T-cell (primary cell): Measurements from ENCODE around the gene MAB21L4. TPM values are rescaled to one million over a fixed set of nuclear protein-coding genes. Genes with fewer than 3 reads are reported as not detected.
A peak's percentile ranks its signal among the peaks of the same experiment; 100 is the strongest.

Source experiments
- ATAC-seq, 4 experiments: fragments of 200-7000 bp in 3 of 4; fragments of 150-1000 bp in 1 of 4; cut with Tn5 transposase; replicated peaks in 1 of 4; 1 replicate in 3 of 4; 2 replicates in 1 of 4; pipeline ENCODE4 v1.10.0; 2021; ENCODE audit warnings: moderate library complexity in 3 of 4, mild to moderate bottlenecking in 2 of 4, moderate number of reproducible peaks in 1 of 4
- CTCF ChIA-PET, 2 donors: fragments of 300-600 bp; sonication (Branson Sonifier 250); formaldehyde crosslinking; loops; one replicate each; lab custom pipeline; 2022; ENCODE audit warnings: antibody characterized with exemption in 2 of 2; lab: Charles Lee
- POLR2A ChIA-PET, 2 donors: fragments of 300-600 bp; sonication (Branson Sonifier 250); formaldehyde crosslinking; loops; one replicate each; lab custom pipeline; 2022; ENCODE audit warnings: antibody characterized with exemption in 2 of 2; lab: Charles Lee
- DNase-seq, 35 experiments: peaks; one replicate each; pipeline versions ENCODE4 v3.0.0 to v3.0.0-alpha.2; 2013 to 2023
- H3K27ac ChIP-seq: one replicate; pipeline ENCODE4 v1.5.1; 2013; ENCODE audit warnings: low read length
- H3K27me3 ChIP-seq, 2 experiments: replicated peaks in 1 of 2; 1 replicate in 1 of 2; 2 replicates in 1 of 2; pipeline versions ENCODE4 v1.6.1 to v1.7.0; 2013; ENCODE audit warnings: low read length in 1 of 2, mixed read lengths in 1 of 2; ENCODE audit not compliant: control insufficient read depth in 2 of 2, insufficient read depth in 2 of 2; ENCODE audit errors: extremely low read depth in 1 of 2
- H3K36me3 ChIP-seq, 2 donors: 1 replicate in 1 of 2; 2 replicates in 1 of 2; pipeline versions ENCODE4 v1.6.1 to v1.7.0; 2013; ENCODE audit warnings: low read length in 1 of 2; ENCODE audit not compliant: control insufficient read depth in 2 of 2, insufficient read depth in 1 of 2; ENCODE audit errors: extremely low read depth in 1 of 2
- H3K4me1 ChIP-seq, 2 experiments: 1 replicate in 1 of 2; 2 replicates in 1 of 2; pipeline versions ENCODE4 v1.6.1 to v1.7.0; 2013; ENCODE audit warnings: low read length in 2 of 2, mixed read lengths in 1 of 2; ENCODE audit not compliant: insufficient read depth in 2 of 2, control insufficient read depth in 1 of 2; ENCODE audit errors: extremely low read depth in 1 of 2
- H3K4me3 ChIP-seq, 2 donors: 1 replicate in 1 of 2; 2 replicates in 1 of 2; pipeline versions ENCODE4 v1.5.1 to v1.7.0; 2013; ENCODE audit warnings: mild to moderate bottlenecking in 2 of 2, low read length in 1 of 2, moderate library complexity in 1 of 2; ENCODE audit not compliant: control insufficient read depth in 1 of 2; ENCODE audit errors: extremely low read depth in 1 of 2
- H3K9me3 ChIP-seq: 2 replicates; pipeline ENCODE4 v1.7.0; 2013
- H3K27ac Mint-ChIP-seq, 2 donors: one replicate each; pipeline ENCODE4 v1.8.0; 2020 to 2021; ENCODE audit warnings: mild to moderate bottlenecking in 2 of 2, mixed read lengths in 2 of 2
- H3K27me3 Mint-ChIP-seq, 2 donors: one replicate each; pipeline ENCODE4 v1.8.0; 2021 to 2022; ENCODE audit warnings: mixed read lengths in 2 of 2
- H3K36me3 Mint-ChIP-seq: one replicate; pipeline ENCODE4 v1.8.0; 2021; ENCODE audit warnings: mixed read lengths
- H3K4me1 Mint-ChIP-seq, 3 donors: one replicate each; pipeline ENCODE4 v1.8.0; 2020 to 2022; ENCODE audit warnings: mixed read lengths in 3 of 3, mild to moderate bottlenecking in 1 of 3
- H3K4me3 Mint-ChIP-seq, 3 donors: one replicate each; pipeline ENCODE4 v1.8.0; 2020 to 2022; ENCODE audit warnings: mild to moderate bottlenecking in 3 of 3, mixed read lengths in 3 of 3, moderate library complexity in 3 of 3
- H3K9me3 Mint-ChIP-seq, 3 donors: one replicate each; pipeline ENCODE4 v1.8.0; 2020 to 2022; ENCODE audit warnings: mixed read lengths in 3 of 3
- WGBS: methylation state at CpG from one replicate; pipeline ENCODE4 v1.1.5; 2013; ENCODE audit warnings: missing lambda C conversion rate; ENCODE audit not compliant: insufficient coverage; 5-methylcytosine and 5-hydroxymethylcytosine counted together
- total RNA-seq, 35 experiments: library from RNA in 6 of 35; stranded (reverse) in 6 of 35; fragments of 120-200 nt in 1 of 35; gene quantifications; one replicate each; pipeline versions ENCODE4 v1.2.1 to v1.2.4 and lab custom pipeline; 2013 to 2026

Gene MAB21L4
- total RNA-seq, 5 donors from 2014 or later (not counting 1 experiment from before 2014, with no cell fraction given) = not detected

GRCh38 chr2:240925568-240926515 is 29.9 kb upstream of the MAB21L4 start:
- 85% methylated on average over 22 of the region's 29 CpGs for WGBS
- peaks cover 0 to 26% of the 10 kb centered on the region in 2 experiments for H3K27me3 ChIP-seq
- no peak for ATAC-seq
- H3K27me3 Mint-ChIP-seq = peaks cover 0 to 3% of the 10 kb centered on the region in 2 donors
- no peaks in the 10 kb centered on the region for H3K36me3 ChIP-seq
- ChIA-PET POLR2A (no interaction called here), CTCF (no interaction called here)
- no peaks in the 10 kb centered on the region for H3K4me1 ChIP-seq
- no peaks in the 10 kb centered on the region for H3K9me3 ChIP-seq
- no peaks in the 10 kb centered on the region for H3K9me3 Mint-ChIP-seq
- no peak overlapping the region for H3K27ac Mint-ChIP-seq
- peak in 4 of 35 experiments; percentile 2 to 3 (median 2) for DNase-seq
- no peaks in the 10 kb centered on the region for H3K36me3 Mint-ChIP-seq
- H3K27ac ChIP-seq = no peak overlapping the region
- no peak overlapping the region for H3K4me3 Mint-ChIP-seq
- no peaks in the 10 kb centered on the region for H3K4me1 Mint-ChIP-seq
- H3K4me3 ChIP-seq = no peak overlapping the region

DNA sequence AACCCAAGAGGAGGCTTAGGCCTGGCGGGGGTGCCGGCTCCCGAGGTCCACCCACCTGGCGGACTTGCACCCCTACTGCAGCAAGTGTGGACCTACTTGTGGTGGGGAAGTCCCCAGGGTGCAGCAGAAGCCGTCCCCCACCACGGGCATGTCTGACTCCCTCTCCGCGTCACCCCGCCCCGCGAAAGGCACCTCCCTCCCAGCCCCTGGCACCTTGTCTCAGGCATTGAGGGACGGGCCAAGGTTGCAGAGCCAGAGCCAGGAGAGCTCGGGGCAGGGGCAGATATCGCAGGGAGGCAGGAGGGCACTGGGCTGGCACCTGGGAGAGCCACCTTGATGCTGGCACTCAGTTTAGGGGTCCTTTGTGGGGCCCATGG is 29.2 kb upstream of the MAB21L4 start:
- H3K4me1 ChIP-seq = no peaks in the 10 kb centered on the region
- peak in 4 of 35 experiments; percentile 1 to 15 (median 8) for DNase-seq
- Mint-ChIP-seq H3K9me3 (no peaks in the 10 kb centered on the region), H3K27me3 (peaks cover 0 to 3% of the 10 kb centered on the region in 2 donors), H3K36me3 (no peaks in the 10 kb centered on the region), H3K4me1 (no peaks in the 10 kb centered on the region), H3K27ac (no peak overlapping the region), H3K4me3 (no peak overlapping the region)
- no peaks in the 10 kb centered on the region for H3K36me3 ChIP-seq
- H3K9me3 ChIP-seq = no peaks in the 10 kb centered on the region
- CTCF ChIA-PET = no interaction called here
- no peak overlapping the region for H3K27ac ChIP-seq
- POLR2A ChIA-PET = no interaction called here
- H3K4me3 ChIP-seq = no peak overlapping the region
- peaks cover 0 to 20% of the 10 kb centered on the region in 2 experiments for H3K27me3 ChIP-seq
- 61% methylated on average over 8 of the region's 14 CpGs for WGBS
- peak in 2 of 4 experiments; percentile 15 to 42 for ATAC-seq

DNA sequence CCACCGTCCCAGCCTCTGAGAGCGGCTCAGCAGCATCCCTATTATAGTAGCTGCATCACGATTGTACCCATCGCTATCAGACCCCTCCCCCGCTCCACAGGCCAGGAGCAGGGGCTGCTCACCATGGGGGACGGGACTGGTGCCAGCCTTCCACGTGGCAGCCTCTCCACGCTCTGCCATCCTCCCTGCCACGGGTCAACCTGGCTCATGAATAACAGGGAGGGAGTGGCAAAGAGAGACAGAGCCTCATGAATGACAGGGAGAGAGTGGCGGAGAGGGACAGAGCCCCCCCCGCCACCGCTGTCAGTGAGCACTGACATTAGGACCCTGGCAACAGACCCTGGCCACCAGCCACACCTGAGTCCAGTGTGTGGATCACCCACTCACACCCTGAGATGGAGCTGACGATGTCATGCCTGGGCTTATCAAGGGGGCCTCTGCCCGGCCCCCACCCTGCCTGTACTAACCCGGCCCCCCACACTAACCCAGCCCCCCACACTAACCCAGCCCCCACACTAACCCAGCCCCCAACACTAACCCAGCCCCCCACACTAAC is 27.1 kb upstream of the MAB21L4 start:
- Mint-ChIP-seq H3K36me3 (no peaks in the 10 kb centered on the region), H3K27me3 (no peaks in the 10 kb centered on the region), H3K9me3 (no peaks in the 10 kb centered on the region), H3K4me3 (no peak overlapping the region), H3K4me1 (no peaks in the 10 kb centered on the region), H3K27ac (no peak overlapping the region)
- Histone ChIP-seq H3K27ac (no peak overlapping the region), H3K4me3 (no peak overlapping the region), H3K36me3 (no peaks in the 10 kb centered on the region), H3K4me1 (no peaks in the 10 kb centered on the region), H3K9me3 (no peaks in the 10 kb centered on the region), H3K27me3 (peaks cover 0 to 11% of the 10 kb centered on the region in 2 experiments)
- ChIA-PET CTCF (no interaction called here), POLR2A (no interaction called here)
- peak in 2 of 35 experiments; percentile 2 to 3 for DNase-seq
- WGBS = 83% methylated on average over 12 of the region's 15 CpGs
- ATAC-seq = no peak

DNA sequence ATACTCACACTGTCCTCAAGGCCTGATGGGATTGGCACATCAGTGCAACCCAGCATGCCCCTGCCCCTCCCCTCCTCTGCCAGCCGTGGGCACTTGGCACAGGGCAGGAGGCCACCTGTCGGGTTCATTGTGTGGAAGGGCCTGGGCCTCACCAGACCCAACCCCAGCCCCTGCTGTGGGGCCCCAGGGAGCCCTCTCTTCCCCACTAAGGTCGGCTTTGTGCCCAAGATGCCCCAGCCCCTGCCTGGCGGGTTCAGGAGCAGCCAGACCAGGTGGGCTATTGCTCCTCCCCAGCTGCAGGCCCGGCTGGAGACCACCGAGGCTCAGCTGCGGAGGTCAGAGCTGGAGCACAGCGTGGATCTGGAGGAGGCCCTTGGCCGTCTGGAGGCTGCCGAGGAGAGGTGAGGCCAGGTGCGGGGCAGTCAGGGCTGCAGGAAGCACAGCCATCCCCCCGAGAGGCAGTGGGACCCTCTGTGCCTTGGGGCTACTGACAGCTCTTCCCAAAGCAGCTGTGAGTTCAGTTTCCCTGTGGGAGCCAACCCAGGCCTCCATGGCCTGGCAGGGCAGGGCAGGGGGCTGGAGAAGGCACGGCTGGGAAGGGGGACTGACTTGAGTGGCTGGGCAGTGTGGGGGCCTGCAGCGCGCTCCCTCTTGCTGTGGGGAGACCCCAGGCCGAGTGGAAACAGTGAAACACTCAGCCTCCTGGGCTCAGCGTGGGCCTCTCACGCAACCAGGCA is 26.5 kb upstream of the MAB21L4 start:
- no peak overlapping the region for H3K4me3 ChIP-seq
- ATAC-seq = no peak
- 78% methylated on average over 17 of the region's 18 CpGs for WGBS

GRCh38 chr2:240921995-240922244 is 26.0 kb upstream of the MAB21L4 start:
- no peaks in the 10 kb centered on the region for H3K36me3 ChIP-seq
- H3K27ac Mint-ChIP-seq = no peak overlapping the region
- no peaks in the 10 kb centered on the region for H3K4me1 ChIP-seq
- H3K27ac ChIP-seq = no peak overlapping the region
- H3K4me3 ChIP-seq = no peak overlapping the region
- peaks cover 0 to 20% of the 10 kb centered on the region in 2 experiments for H3K27me3 ChIP-seq
- DNase-seq = no peak
- POLR2A ChIA-PET = interaction anchor here in 1 of 2 donors (0.7 kb wide), 1 partner anchor 470 kb away, joined by 3 read pairs; no protein-coding TSS in a partner anchor
- H3K4me3 Mint-ChIP-seq = no peak overlapping the region
- no peaks in the 10 kb centered on the region for H3K36me3 Mint-ChIP-seq
- ATAC-seq = no peak
- no peaks in the 10 kb centered on the region for H3K9me3 Mint-ChIP-seq
- no peaks in the 10 kb centered on the region for H3K4me1 Mint-ChIP-seq
- H3K9me3 ChIP-seq = no peaks in the 10 kb centered on the region
- CTCF ChIA-PET = no interaction called here
- no peaks in the 10 kb centered on the region for H3K27me3 Mint-ChIP-seq
- 71% methylated on average over 1 of the region's 1 CpG for WGBS

More for the DNA sequence above, 26.5 kb upstream of the MAB21L4 start:
- H3K27me3 Mint-ChIP-seq = no peaks in the 10 kb centered on the region
- no peaks in the 10 kb centered on the region for H3K4me1 Mint-ChIP-seq
- H3K36me3 ChIP-seq = no peaks in the 10 kb centered on the region
- H3K27ac ChIP-seq = no peak overlapping the region
- no peaks in the 10 kb centered on the region for H3K9me3 Mint-ChIP-seq
- no peaks in the 10 kb centered on the region for H3K36me3 Mint-ChIP-seq
- no peak overlapping the region for H3K4me3 Mint-ChIP-seq
- CTCF ChIA-PET = no interaction called here
- H3K27me3 ChIP-seq = peaks cover 0 to 15% of the 10 kb centered on the region in 2 experiments
- POLR2A ChIA-PET = interaction anchor here in 1 of 2 donors (0.7 kb wide), 1 partner anchor 471 kb away, joined by 3 read pairs; no protein-coding TSS in a partner anchor
- no peaks in the 10 kb centered on the region for H3K9me3 ChIP-seq
- peak in 2 of 35 experiments; percentile 2 to 3 for DNase-seq
- no peaks in the 10 kb centered on the region for H3K4me1 ChIP-seq
- H3K27ac Mint-ChIP-seq = no peak overlapping the region

- no peak overlapping the region for H3K27ac Mint-ChIP-seq
- no peaks in the 10 kb centered on the region for H3K4me1 Mint-ChIP-seq
- no peaks in the 10 kb centered on the region for H3K9me3 ChIP-seq
- peak in 2 of 35 experiments; percentile 2 to 3 for DNase-seq
- no peaks in the 10 kb centered on the region for H3K36me3 ChIP-seq
- ChIA-PET CTCF (no interaction called here), POLR2A (interaction anchor here in 1 of 2 donors (0.7 kb wide), 1 partner anchor 470 kb away, joined by 3 read pairs; no protein-coding TSS in a partner anchor)
- H3K27ac ChIP-seq = no peak overlapping the region
- H3K36me3 Mint-ChIP-seq = no peaks in the 10 kb centered on the region
- H3K4me3 ChIP-seq = no peak overlapping the region
- no peaks in the 10 kb centered on the region for H3K9me3 Mint-ChIP-seq
- H3K4me1 ChIP-seq = no peaks in the 10 kb centered on the region
- H3K4me3 Mint-ChIP-seq = no peak overlapping the region
- no peak for ATAC-seq
- 62% methylated on average over 10 of the region's 13 CpGs for WGBS
- no peaks in the 10 kb centered on the region for H3K27me3 Mint-ChIP-seq
- H3K27me3 ChIP-seq = peaks cover 0 to 24% of the 10 kb centered on the region in 2 experiments
Measured at GRCh38 chr2:240921311-240921994, 25.5 kb upstream of the MAB21L4 start.
